Neural progenitor cell (in vitro differentiated cells): ENCODE measurements around the gene GNG8. TPM values are rescaled to one million over a fixed set of nuclear protein-coding genes. Genes with fewer than 3 reads are reported as not detected.
A peak's percentile ranks its signal among the peaks of the same experiment; 100 is the strongest.

Experiments
- DNase-seq: peaks from one replicate; pipeline ENCODE4 v3.0.0-alpha.2; 2016; ENCODE audit warnings: low spot score
- H2AFZ ChIP-seq: fragments of 200-600 bp; sonication (generic); replicated peaks from 2 replicates; pipeline ENCODE4 v1.6.1; 2016; ENCODE audit warnings: antibody characterized with exemption
- H3F3A ChIP-seq: fragments of 200-600 bp; sonication (generic); 2 replicates; pipeline ENCODE4 v1.6.1; 2016; ENCODE audit warnings: antibody characterized with exemption, low read depth
- H3K27ac ChIP-seq: fragments of 200-600 bp; sonication (generic); 2 replicates; pipeline ENCODE4 v1.5.1; 2016; ENCODE audit warnings: mild to moderate bottlenecking
- H3K27me3 ChIP-seq: fragments of 200-600 bp; sonication (generic); 2 replicates; pipeline ENCODE4 v1.6.1; 2016; ENCODE audit warnings: mild to moderate bottlenecking, moderate library complexity
- H3K36me3 ChIP-seq: fragments of 200-600 bp; sonication (generic); 2 replicates; pipeline ENCODE4 v1.5.1; 2016
- H3K4me1 ChIP-seq: fragments of 200-600 bp; sonication (generic); 2 replicates; pipeline ENCODE4 v1.6.1; 2016; ENCODE audit warnings: mixed run types
- H3K4me2 ChIP-seq: fragments of 200-600 bp; sonication (generic); 2 replicates; pipeline ENCODE4 v1.6.1; 2016
- H3K4me3 ChIP-seq: fragments of 200-600 bp; sonication (generic); 2 replicates; pipeline ENCODE4 v1.5.1; 2016
- H3K79me2 ChIP-seq: fragments of 200-600 bp; sonication (generic); 2 replicates; pipeline ENCODE4 v1.6.1; 2016; ENCODE audit warnings: low read depth
- H3K9ac ChIP-seq: fragments of 200-600 bp; sonication (generic); 2 replicates; pipeline ENCODE4 v1.6.1; 2016
- H3K9me3 ChIP-seq: fragments of 200-600 bp; sonication (generic); 2 replicates; pipeline ENCODE4 v1.5.1; 2016; ENCODE audit warnings: low read depth
- H4K20me1 ChIP-seq: fragments of 200-600 bp; sonication (generic); 2 replicates; pipeline ENCODE4 v1.6.1; 2016; ENCODE audit warnings: low read depth
- H3K27ac Mint-ChIP-seq: 3 replicates; pipeline ENCODE4 v1.8.0; 2021; ENCODE audit warnings: mixed read lengths
- H3K27me3 Mint-ChIP-seq: 2 replicates; pipeline ENCODE4 v1.8.0; 2022; ENCODE audit warnings: low read depth, mild to moderate bottlenecking, inconsistent platforms, moderate library complexity, mixed read lengths; ENCODE audit not compliant: insufficient read depth
- H3K36me3 Mint-ChIP-seq: 3 replicates; pipeline ENCODE4 v1.8.0; 2021; ENCODE audit warnings: mixed read lengths
- H3K4me1 Mint-ChIP-seq: 3 replicates; pipeline ENCODE4 v1.8.0; 2021; ENCODE audit warnings: mixed read lengths
- H3K4me3 Mint-ChIP-seq: 3 replicates; pipeline ENCODE4 v1.8.0; 2021; ENCODE audit warnings: mild to moderate bottlenecking, moderate library complexity, mixed read lengths
- H3K9me3 Mint-ChIP-seq: 3 replicates; pipeline ENCODE4 v1.8.0; 2020; ENCODE audit warnings: mixed read lengths
- CTCF ChIP-seq: fragments of 200-600 bp; sonication (generic); IDR thresholded peaks from 2 replicates; pipeline ENCODE4 v1.5.1; 2017; ENCODE audit warnings: antibody characterized with exemption, mild to moderate bottlenecking
- EZH2 ChIP-seq: fragments of 200-600 bp; sonication (generic); IDR thresholded peaks from 2 replicates; pipeline ENCODE4 v1.6.1; 2017; ENCODE audit warnings: antibody characterized with exemption, mild to moderate bottlenecking, moderate library complexity
- EZH2phosphoT487 ChIP-seq: fragments of 200-600 bp; sonication (generic); IDR thresholded peaks from 2 replicates; pipeline ENCODE4 v1.6.1; 2017; ENCODE audit warnings: antibody characterized with exemption
- total RNA-seq: library from RNA; depleted of rRNA; stranded (reverse); fragments of >200 nt; gene quantifications from 2 replicates; pipeline ENCODE4 v1.2.3, GENCODE V29; 2015; ENCODE audit warnings: low replicate concordance

The GNG8 gene
- total RNA-seq, 1 donor from 2014 or later, result not detected

GRCh38 chr19:46616631-46617322, 19.2 kb downstream of the GNG8 start:
- no peaks in the 10 kb centered on the region for H3K27me3 ChIP-seq
- peak; percentile 83 for DNase-seq
- H3K79me2 ChIP-seq, result no peaks in the 10 kb centered on the region
- H3F3A ChIP-seq, result peaks cover 11% of the 10 kb centered on the region
- peaks cover 12% of the 10 kb centered on the region for H3K4me1 ChIP-seq
- H3K9me3 Mint-ChIP-seq, result no peaks in the 10 kb centered on the region
- H3K9me3 ChIP-seq, result no peaks in the 10 kb centered on the region
- H3K4me2 ChIP-seq, result no peak overlapping the region
- H3K4me3 Mint-ChIP-seq, result peak overlapping the region; percentile 68
- H3K4me1 Mint-ChIP-seq, result peaks cover 34% of the 10 kb centered on the region
- TF ChIP-seq EZH2phosphoT487 (no peak), EZH2 (no peak), CTCF (peak; percentile 73)
- no peaks in the 10 kb centered on the region for H4K20me1 ChIP-seq
- H3K4me3 ChIP-seq, result no peak overlapping the region
- no peak overlapping the region for H3K27ac ChIP-seq
- H3K9ac ChIP-seq, result no peak overlapping the region
- H3K27ac Mint-ChIP-seq, result no peak overlapping the region
- H2AFZ ChIP-seq, result no peak overlapping the region
- H3K36me3 ChIP-seq, result no peaks in the 10 kb centered on the region
- H3K27me3 Mint-ChIP-seq, result peaks cover 10% of the 10 kb centered on the region
- H3K36me3 Mint-ChIP-seq, result no peaks in the 10 kb centered on the region

- H2AFZ ChIP-seq, result no peak overlapping the region
- H3K36me3 ChIP-seq, result no peaks in the 10 kb centered on the region
- no peak overlapping the region for H3K27ac ChIP-seq
- H3K4me1 ChIP-seq, result peaks cover 5% of the 10 kb centered on the region
- H3K79me2 ChIP-seq, result no peaks in the 10 kb centered on the region
- H3K4me2 ChIP-seq, result no peak overlapping the region
- no peak overlapping the region for H3K4me3 ChIP-seq
- no peaks in the 10 kb centered on the region for H3K9me3 Mint-ChIP-seq
- H3K27ac Mint-ChIP-seq, result no peak overlapping the region
- no peak overlapping the region for H3K4me3 Mint-ChIP-seq
- H4K20me1 ChIP-seq, result no peaks in the 10 kb centered on the region
- no peaks in the 10 kb centered on the region for H3K27me3 ChIP-seq
- H3K4me1 Mint-ChIP-seq, result peaks cover 25% of the 10 kb centered on the region
- TF ChIP-seq EZH2 (no peak), EZH2phosphoT487 (no peak), CTCF (no peak)
- H3K9ac ChIP-seq, result no peak overlapping the region
- peaks cover 8% of the 10 kb centered on the region for H3F3A ChIP-seq
- H3K27me3 Mint-ChIP-seq, result peaks cover 8% of the 10 kb centered on the region
- no peaks in the 10 kb centered on the region for H3K36me3 Mint-ChIP-seq
- H3K9me3 ChIP-seq, result no peaks in the 10 kb centered on the region
- DNase-seq, result no peak
These were observed 20.0 kb downstream of the GNG8 start for GRCh38 chr19:46615966-46616365.

GRCh38 chr19:46614114-46614722, 21.8 kb downstream of the GNG8 start:
- Histone ChIP-seq H3K27ac (no peak overlapping the region), H3K27me3 (no peaks in the 10 kb centered on the region), H3K79me2 (no peaks in the 10 kb centered on the region), H3K4me3 (no peak overlapping the region), H3K9ac (no peak overlapping the region), H3K4me1 (no peaks in the 10 kb centered on the region), H4K20me1 (peaks cover 4% of the 10 kb centered on the region), H3F3A (peaks cover 5% of the 10 kb centered on the region), H2AFZ (peak overlapping the region; percentile 61), H3K36me3 (no peaks in the 10 kb centered on the region), H3K9me3 (no peaks in the 10 kb centered on the region), H3K4me2 (no peak overlapping the region)
- peaks cover 14% of the 10 kb centered on the region for H3K4me1 Mint-ChIP-seq
- peak; percentile 86 for DNase-seq
- H3K4me3 Mint-ChIP-seq, result no peak overlapping the region
- peaks cover 6% of the 10 kb centered on the region for H3K36me3 Mint-ChIP-seq
- H3K9me3 Mint-ChIP-seq, result no peaks in the 10 kb centered on the region
- TF ChIP-seq EZH2phosphoT487 (no peak), CTCF (peak; percentile 91)
- H3K27ac Mint-ChIP-seq, result no peak overlapping the region
- H3K27me3 Mint-ChIP-seq, result peaks cover 8% of the 10 kb centered on the region
